IPS DF 4.7 (cell line): ENCODE data around the gene SYNPO.

Experiments used
- DNase-seq: peaks from one replicate; pipeline ENCODE4 v3.0.0-alpha.2; 2013; ENCODE audit warnings: low spot score; ENCODE audit errors: extremely low read depth

SYNPO gene

DNA sequence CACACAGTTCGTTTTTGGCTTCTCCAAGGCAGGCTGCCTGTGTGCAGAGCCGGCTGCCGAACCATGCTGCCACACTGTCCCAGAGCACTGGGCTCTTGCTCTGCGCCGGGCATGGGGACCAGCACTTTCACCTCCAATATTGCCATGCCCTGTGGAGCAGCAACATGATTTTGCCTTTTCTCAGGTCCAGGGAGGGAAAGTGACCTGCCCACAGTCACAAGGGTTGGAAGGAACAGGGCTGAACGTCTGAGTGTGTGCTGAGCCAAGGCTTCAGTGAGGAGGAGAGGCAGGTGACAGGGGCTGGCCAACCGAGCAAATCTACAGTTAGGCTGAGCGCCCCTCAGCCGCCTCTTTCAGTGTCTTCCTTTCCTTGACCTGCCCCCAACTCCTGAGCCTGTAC, 34.0 kb upstream of the SYNPO start:
- no peak for DNase-seq

DNA sequence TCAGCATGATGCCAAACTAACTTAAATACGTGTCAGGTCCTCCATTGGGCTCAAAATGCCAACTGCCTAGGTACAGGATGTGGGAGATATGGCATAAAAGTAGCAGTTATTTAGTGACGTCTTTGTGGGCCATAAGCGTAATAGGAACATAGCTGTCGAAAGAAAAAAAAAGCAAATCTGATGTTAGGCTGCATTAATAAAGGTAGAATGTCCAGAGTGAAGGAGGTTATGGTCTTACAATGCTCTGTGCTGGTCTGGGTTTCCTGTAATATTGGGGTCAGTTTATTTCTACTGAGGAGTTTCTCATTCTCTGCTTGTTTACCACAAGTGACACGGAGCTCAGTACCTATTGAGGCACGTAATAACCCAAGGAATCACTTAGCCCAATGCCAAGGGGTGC, 33.4 kb upstream of the SYNPO start:
- no peak for DNase-seq

- DNase-seq: no peak
Measured at GRCh38 chr5:150607991-150608390, 32.5 kb upstream of the SYNPO start.

GRCh38 chr5:150608991-150609390, 31.5 kb upstream of the SYNPO start:
- no peak for DNase-seq

DNA sequence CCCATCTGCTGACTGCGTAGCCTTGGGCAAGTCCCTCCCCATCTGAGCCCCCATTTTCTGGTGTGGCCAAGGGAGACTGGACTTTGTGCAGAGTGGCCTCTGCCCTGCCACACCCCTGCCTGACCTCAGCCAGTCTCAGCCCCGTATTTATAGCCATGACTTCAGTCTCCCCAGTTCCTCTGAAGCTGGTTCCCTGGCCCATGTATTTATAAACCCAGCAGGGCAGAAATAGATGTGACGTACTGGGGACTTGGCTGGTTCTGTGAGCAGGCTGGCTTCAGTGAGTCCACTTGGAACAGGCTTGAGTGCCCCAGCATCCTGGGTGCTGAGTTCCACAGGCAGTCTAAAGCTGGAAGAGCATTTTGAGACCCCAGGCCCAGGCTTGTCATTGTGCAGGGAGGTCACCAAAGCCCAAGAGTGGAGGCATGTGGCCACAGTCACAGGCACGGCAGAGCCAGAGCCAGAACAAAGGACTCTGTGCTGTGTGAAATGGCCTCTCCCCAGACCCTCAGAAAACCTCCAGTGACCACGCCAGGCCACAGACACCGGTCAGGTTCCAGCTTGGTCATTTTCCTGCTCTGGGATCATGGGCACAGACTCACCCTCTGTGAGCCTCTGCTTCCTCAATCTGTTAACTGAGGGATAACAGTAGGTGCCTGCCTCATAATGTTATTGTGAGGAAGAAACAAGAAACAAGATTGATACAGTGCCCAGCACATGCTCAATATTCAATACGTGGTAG, 30.4 kb upstream of the SYNPO start:
- no peak for DNase-seq

- no peak for DNase-seq
Measured at GRCh38 chr5:150611026-150611425, 29.4 kb upstream of the SYNPO start.

- DNase-seq: no peak
Measured at GRCh38 chr5:150612405-150612804, 28.1 kb upstream of the SYNPO start.

GRCh38 chr5:150612905-150613670, 27.4 kb upstream of the SYNPO start:
- DNase-seq: no peak

GRCh38 chr5:150613991-150614660, 26.3 kb upstream of the SYNPO start:
- DNase-seq: no peak

GRCh38 chr5:150614661-150615060, 25.8 kb upstream of the SYNPO start:
- no peak for DNase-seq

DNA sequence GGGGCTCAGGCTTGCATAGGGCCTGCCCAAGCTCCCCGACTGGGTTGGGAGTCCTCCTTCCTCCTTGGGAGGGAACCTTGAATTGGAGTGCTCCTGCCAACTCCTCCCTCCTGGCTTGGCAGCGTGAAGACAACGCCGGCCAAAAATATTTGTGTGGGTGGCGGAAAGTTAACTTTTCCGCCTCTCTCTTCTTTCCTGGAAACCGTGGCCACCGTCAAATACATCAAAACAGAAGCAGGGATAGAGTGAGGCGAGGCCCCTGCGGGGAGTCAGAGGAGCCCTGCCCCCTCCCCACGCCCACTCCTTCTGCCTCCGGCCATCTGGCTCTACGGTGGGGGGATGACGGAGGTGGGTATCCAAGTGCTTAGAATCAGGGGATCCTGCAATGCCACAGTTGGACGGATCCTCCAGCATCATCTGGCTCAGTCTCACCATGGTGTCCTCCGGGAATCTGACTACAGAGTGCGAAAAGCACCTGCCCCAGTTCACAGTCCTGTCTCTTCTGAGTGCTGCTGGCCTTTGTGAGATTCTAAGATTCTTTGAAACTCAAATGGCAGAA, 25.2 kb upstream of the SYNPO start:
- DNase-seq: no peak

DNA sequence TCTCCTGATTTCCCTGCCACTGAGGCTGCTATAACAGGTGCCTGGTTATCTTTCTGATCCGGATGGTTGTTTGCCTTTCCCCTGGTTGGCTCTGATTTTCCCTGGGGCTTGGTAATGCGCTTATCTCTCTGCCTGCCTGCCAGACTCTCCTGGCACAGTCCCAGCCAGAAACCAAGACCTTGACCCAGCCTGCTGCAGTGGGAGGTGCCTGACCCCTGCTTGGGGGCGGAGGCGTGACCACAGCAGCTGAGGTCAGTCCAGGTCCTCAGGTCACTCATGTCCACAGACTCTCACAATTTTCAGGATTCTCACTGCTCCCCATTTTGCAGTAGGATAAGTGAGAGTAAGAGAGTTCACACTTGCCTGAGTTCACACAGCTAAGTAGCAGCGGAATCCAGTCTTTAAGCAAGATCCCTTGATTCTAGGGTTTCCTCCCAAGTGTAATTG, 24.4 kb upstream of the SYNPO start:
- DNase-seq: no peak

GRCh38 chr5:150616506-150616905, 24.0 kb upstream of the SYNPO start:
- DNase-seq: no peak

GRCh38 chr5:150618163-150618562, 22.3 kb upstream of the SYNPO start:
- DNase-seq: no peak

- no peak for DNase-seq
Measured at GRCh38 chr5:150618588-150619281, 21.7 kb upstream of the SYNPO start.

GRCh38 chr5:150619359-150620230, 20.9 kb upstream of the SYNPO start:
- no peak for DNase-seq

DNA sequence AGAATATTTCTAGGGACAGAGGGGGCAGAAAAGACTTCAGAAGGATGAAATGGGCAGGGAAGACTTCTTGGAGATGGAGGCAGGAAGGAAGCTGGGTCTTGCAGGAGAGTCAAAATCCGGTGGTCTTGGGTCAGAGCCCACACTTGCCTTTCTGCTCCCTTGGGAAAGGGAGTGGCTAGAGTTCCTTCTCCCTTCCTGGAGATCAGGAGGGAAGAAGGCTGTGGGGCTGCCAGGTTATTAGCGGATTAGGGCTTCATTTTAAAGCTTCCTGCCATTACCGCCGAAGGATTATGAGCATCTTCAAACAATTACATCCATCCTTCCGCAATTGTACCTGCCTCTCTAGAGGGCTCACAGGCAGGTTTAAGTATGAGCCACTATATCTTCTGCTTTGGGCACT, 19.2 kb upstream of the SYNPO start:
- no peak for DNase-seq

DNA sequence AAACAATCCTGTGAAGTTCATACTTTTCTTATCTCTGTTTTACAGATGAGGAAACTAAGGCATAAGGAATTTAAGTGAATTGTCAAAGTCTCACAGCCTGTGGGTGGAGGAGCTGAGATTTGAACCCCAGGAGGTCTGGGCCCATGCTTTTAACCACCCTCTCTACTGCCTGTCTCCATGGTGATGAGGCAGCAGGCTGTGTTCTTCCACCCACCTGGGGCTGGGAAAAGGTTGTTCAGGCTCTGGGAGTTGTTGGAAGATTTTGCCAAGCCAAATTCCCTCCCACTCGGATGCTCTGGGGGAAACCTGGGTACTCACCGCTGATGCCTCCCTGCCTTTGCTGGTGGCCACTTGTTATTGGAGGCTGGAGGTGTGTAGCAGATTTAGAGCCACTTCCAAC, 18.3 kb upstream of the SYNPO start:
- DNase-seq: no peak

- DNase-seq: no peak
Measured at GRCh38 chr5:150623152-150623877, 17.1 kb upstream of the SYNPO start.

DNA sequence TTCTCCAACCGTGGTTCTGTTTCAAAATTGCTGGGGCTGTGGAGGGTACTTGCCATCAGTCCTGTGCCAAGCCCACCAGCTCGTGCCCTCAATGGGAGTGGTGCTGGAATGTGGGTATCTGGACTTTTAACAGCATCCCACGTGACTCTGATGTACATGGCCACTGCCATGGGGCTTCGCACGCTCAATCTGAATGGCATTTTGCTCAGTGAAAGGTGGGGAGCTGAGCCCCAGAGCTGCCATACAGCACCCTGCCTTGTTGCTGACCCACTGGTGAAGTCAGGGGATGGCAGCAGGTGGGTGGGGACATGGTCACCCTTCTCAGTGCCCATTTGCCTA, 16.6 kb upstream of the SYNPO start:
- DNase-seq: no peak
